Calu3 (cell line): ENCODE measurements around the gene SKOR1. TPM values are rescaled to one million over a fixed set of nuclear protein-coding genes. Genes with fewer than 3 reads are reported as not detected.

Experiments used
- BruUV-seq: library from RNA; stranded (reverse); fragments of 400-500 nt; replicated peaks from 2 replicates; lab custom pipeline; 2021; lab: Mats Ljungman, UMichigan
- CTCF ChIA-PET: fragments of 300-600 bp; sonication (Branson Sonifier 250); formaldehyde crosslinking; loops from one replicate; lab custom pipeline; 2022; ENCODE audit warnings: antibody characterized with exemption; lab: Charles Lee
- DNase-seq: peaks from one replicate; pipeline ENCODE4 v3.0.0; 2022
- H3K27ac Mint-ChIP-seq: one replicate; pipeline ENCODE4 v1.8.0; 2022; ENCODE audit warnings: mixed read lengths; ENCODE audit not compliant: unreplicated experiment
- H3K27me3 Mint-ChIP-seq: one replicate; pipeline ENCODE4 v1.8.0; 2022; ENCODE audit warnings: mixed read lengths; ENCODE audit not compliant: unreplicated experiment
- H3K36me3 Mint-ChIP-seq: one replicate; pipeline ENCODE4 v1.8.0; 2022; ENCODE audit warnings: mild to moderate bottlenecking, moderate library complexity, mixed read lengths; ENCODE audit not compliant: insufficient read depth, unreplicated experiment
- H3K4me1 Mint-ChIP-seq: one replicate; pipeline ENCODE4 v1.8.0; 2022; ENCODE audit warnings: mild to moderate bottlenecking, low read depth, mixed read lengths; ENCODE audit not compliant: unreplicated experiment
- H3K4me3 Mint-ChIP-seq: one replicate; pipeline ENCODE4 v1.8.0; 2022; ENCODE audit warnings: mild to moderate bottlenecking, low read depth, moderate library complexity, mixed read lengths; ENCODE audit not compliant: unreplicated experiment
- H3K9me3 Mint-ChIP-seq: one replicate; pipeline ENCODE4 v1.8.0; 2022; ENCODE audit warnings: low read depth, mixed read lengths; ENCODE audit not compliant: unreplicated experiment
- intact Hi-C: fragments of 100-400 bp; cut with micrococcal nuclease; formaldehyde crosslinking; loops from one replicate; pipeline ENCODE4 v1.10.0; 2022; ENCODE audit not compliant: unreplicated experiment
- total RNA-seq: library from RNA; stranded (reverse); gene quantifications from 2 replicates; pipeline ENCODE4 v1.2.3, GENCODE V29; 2022
- TF ChIP-seq, protein P1 (sequence below): fragments of 200-600 bp; IDR thresholded peaks from one replicate; pipeline ENCODE4 v1.8.0; 2022; ENCODE audit warnings: antibody characterized with exemption; ENCODE audit not compliant: unreplicated experiment

Gene SKOR1
- total RNA-seq, 1 experiment from 2014 or later, result 0.17 TPM

DNA sequence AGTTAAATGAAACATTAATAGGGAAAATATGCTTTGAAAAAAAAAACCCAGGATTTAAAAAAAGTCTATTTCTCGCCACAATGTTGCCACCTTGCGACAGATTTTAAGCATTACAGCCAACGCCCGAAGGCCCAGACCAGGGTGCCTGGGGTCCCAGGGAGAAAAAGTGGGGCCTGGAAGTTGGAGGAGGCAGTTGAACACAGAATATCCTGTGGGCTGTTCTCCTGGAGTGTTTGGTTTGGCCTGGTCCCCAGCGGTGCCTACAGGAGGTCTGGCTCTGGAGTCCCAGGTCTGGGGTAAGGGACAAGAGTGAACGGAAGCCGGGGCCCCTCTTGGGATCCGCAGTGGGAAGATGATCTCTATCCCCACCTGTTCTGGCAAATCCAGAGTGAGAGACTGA is 11.2 kb downstream of the SKOR1 start:
- CTCF ChIA-PET, result interaction anchor here (1.7 kb wide), 1 partner anchor 380 kb away, joined by 7 read pairs; no protein-coding TSS in a partner anchor
- DNase-seq, result no peak
- H3K4me1 Mint-ChIP-seq, result peaks cover 38% of the 10 kb centered on the region
- H3K9me3 Mint-ChIP-seq, result no peaks in the 10 kb centered on the region
- H3K36me3 Mint-ChIP-seq, result peaks cover 39% of the 10 kb centered on the region
- H3K27ac Mint-ChIP-seq, result no peak overlapping the region
- intact Hi-C loops, result loop anchor here (5.0 to 10.0 kb wide), 4 partner anchors 452 to 892 kb away; no protein-coding TSS in a partner anchor
- H3K4me3 Mint-ChIP-seq, result no peak overlapping the region
- no TSS peak for BruUV-seq
- TF ChIP-seq, protein P1, sequence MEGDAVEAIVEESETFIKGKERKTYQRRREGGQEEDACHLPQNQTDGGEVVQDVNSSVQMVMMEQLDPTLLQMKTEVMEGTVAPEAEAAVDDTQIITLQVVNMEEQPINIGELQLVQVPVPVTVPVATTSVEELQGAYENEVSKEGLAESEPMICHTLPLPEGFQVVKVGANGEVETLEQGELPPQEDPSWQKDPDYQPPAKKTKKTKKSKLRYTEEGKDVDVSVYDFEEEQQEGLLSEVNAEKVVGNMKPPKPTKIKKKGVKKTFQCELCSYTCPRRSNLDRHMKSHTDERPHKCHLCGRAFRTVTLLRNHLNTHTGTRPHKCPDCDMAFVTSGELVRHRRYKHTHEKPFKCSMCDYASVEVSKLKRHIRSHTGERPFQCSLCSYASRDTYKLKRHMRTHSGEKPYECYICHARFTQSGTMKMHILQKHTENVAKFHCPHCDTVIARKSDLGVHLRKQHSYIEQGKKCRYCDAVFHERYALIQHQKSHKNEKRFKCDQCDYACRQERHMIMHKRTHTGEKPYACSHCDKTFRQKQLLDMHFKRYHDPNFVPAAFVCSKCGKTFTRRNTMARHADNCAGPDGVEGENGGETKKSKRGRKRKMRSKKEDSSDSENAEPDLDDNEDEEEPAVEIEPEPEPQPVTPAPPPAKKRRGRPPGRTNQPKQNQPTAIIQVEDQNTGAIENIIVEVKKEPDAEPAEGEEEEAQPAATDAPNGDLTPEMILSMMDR, result peak; percentile 49
- peaks cover 60% of the 10 kb centered on the region for H3K27me3 Mint-ChIP-seq

DNA sequence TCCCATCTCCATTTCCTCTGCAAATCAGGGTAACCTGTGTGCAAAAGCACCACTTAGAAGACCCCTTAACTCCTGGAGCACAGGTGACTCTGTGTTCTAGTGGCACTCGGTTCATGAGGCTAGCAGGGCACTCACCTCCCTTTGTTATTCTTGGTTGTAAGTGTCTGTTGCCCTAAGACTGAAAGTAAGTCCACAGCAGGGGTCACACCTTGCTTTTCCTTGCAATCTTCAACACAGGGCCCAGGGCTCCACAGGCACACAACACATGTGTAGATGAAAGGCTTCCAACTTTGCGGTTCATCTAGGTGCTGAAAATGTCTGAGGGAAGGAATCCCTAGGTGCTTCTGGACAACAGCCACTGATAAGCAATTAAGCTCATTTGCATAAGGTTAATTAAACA is 11.6 kb downstream of the SKOR1 start:
- CTCF ChIA-PET, result no interaction called here
- TF ChIP-seq, protein P1, result no peak
- H3K36me3 Mint-ChIP-seq, result peaks cover 39% of the 10 kb centered on the region
- H3K4me3 Mint-ChIP-seq, result no peak overlapping the region
- peaks cover 38% of the 10 kb centered on the region for H3K4me1 Mint-ChIP-seq
- H3K27me3 Mint-ChIP-seq, result peaks cover 58% of the 10 kb centered on the region
- H3K9me3 Mint-ChIP-seq, result no peaks in the 10 kb centered on the region
- no peak for DNase-seq
- no peak overlapping the region for H3K27ac Mint-ChIP-seq
- intact Hi-C loops, result loop anchor here (5.0 to 10.0 kb wide), 4 partner anchors 452 to 892 kb away; no protein-coding TSS in a partner anchor
- BruUV-seq, result no TSS peak

DNA sequence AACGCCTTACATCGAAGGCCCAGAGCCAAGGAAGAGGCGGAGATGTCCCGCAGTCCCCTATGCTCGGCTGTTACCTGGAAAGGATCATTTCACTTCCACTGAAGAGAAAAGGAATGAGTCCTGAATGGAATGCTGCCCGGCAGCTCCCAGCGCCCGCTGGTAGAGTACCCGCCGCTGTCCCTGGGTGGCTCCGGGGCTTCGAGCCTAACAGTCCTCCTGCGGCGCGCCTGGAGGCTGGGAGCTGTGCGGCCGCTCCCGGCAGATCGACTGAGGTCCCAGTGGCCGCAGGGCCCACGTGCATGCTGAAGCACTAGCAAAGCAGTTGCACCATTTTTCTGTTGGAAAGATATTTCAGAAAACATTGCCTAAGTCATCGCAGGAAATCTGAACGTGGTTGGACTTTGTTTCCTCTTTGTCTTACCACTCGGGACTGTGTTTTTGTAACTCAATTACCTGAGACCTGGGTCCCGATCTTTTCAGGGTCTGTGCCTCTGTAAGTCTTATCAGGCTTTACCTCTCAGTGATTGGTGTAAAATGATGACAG is 13.6 kb downstream of the SKOR1 start:
- H3K4me1 Mint-ChIP-seq, result peaks cover 28% of the 10 kb centered on the region
- CTCF ChIA-PET, result interaction anchor here (0.5 to 1.2 kb wide), 2 partner anchors 382 to 404 kb away, joined by 3 to 5 read pairs; no protein-coding TSS in a partner anchor
- H3K4me3 Mint-ChIP-seq, result peak overlapping the region; percentile 79
- H3K27me3 Mint-ChIP-seq, result peaks cover 43% of the 10 kb centered on the region
- DNase-seq, result peak; percentile 83
- peaks cover 39% of the 10 kb centered on the region for H3K36me3 Mint-ChIP-seq
- H3K27ac Mint-ChIP-seq, result peak overlapping the region; percentile 99
- no TSS peak for BruUV-seq
- no peaks in the 10 kb centered on the region for H3K9me3 Mint-ChIP-seq
- intact Hi-C loops, result loop anchor here (5.0 to 10.0 kb wide), 4 partner anchors 454 to 894 kb away; no protein-coding TSS in a partner anchor
- TF ChIP-seq, protein P1, result no peak

DNA sequence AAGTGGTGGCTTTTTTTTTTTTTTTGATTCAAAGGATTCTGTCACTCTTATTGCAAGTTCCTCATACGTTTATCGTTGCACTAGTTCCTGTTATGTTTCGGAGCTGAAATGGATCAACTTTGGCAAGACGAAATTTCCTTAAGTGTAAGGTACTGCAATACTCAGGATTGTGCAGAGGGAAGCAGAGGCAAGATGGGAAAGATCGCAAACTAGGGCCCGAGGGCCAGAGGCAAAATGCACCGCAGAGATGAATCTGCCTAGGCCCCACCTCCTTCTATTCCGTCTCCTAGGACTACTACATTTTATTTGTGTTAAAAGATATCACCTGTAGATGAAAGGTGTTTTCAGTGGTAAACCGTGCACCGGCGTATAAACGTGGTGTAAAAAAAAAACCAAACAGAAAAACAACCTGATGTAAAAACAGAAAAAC is 14.2 kb downstream of the SKOR1 start:
- Mint-ChIP-seq H3K4me1 (peaks cover 21% of the 10 kb centered on the region), H3K9me3 (no peaks in the 10 kb centered on the region), H3K27ac (peak overlapping the region; percentile 99), H3K4me3 (peak overlapping the region; percentile 79), H3K27me3 (peaks cover 36% of the 10 kb centered on the region), H3K36me3 (peaks cover 37% of the 10 kb centered on the region)
- DNase-seq, result no peak
- TF ChIP-seq, protein P1, result no peak
- intact Hi-C loops, result loop anchor here (5.0 to 10.0 kb wide), 4 partner anchors 455 to 895 kb away; no protein-coding TSS in a partner anchor
- BruUV-seq, result no TSS peak
- CTCF ChIA-PET, result interaction anchor here (0.6 to 1.2 kb wide), 4 partner anchors 31 to 1738 kb away, joined by 3 to 5 read pairs (median 4); no protein-coding TSS in a partner anchor
